ENCODE measurements around the gene FHL2.

FHL2 gene

DNA sequence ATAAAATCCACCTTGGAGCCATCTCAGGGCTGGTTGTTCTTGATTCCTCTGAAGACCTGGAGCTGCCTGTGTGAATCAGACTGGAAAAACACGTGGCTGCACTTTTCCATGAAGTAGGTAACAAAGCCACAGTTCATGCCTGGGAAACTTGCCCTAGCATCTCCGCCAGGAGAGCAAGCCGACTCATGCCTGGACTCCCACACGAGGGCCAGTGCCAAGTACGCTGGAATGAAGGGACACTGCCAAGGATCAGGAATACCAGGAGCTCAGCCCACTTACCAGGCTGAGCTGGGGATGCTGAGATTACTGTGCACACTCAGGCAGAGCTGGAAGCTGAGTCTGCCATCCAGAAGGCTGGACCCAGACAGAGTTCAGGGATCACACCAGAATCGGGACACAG, 10.9 kb upstream of the FHL2 start:
- peaks cover 7% of the 10 kb centered on the region for H3K4me1 Mint-ChIP-seq
- H3K36me3 Mint-ChIP-seq, result no peaks in the 10 kb centered on the region
- DNase-seq (ENCODE audit: low spot score in 2 of 2), result no peak
- no peaks in the 10 kb centered on the region for H3K9me3 Mint-ChIP-seq
- no peak for ATAC-seq
- H3K27ac Mint-ChIP-seq, result no peak overlapping the region
- H3K4me3 Mint-ChIP-seq, result no peak overlapping the region

- H3K9me3 Mint-ChIP-seq, result no peaks in the 10 kb centered on the region
- DNase-seq (ENCODE audit: low spot score in 2 of 2), result no peak
- no peak for ATAC-seq
- peaks cover 7% of the 10 kb centered on the region for H3K4me1 Mint-ChIP-seq
- no peak overlapping the region for H3K27ac Mint-ChIP-seq
- H3K36me3 Mint-ChIP-seq, result no peaks in the 10 kb centered on the region
- H3K4me3 Mint-ChIP-seq, result no peak overlapping the region
Observed at GRCh38 chr2:105407946-105408743, 9.3 kb upstream of the FHL2 start.

GRCh38 chr2:105406221-105406620, 7.4 kb upstream of the FHL2 start:
- ATAC-seq (no peak), DNase-seq (ENCODE audit: low spot score in 2 of 2) (no peak)
- no peak overlapping the region for H3K27ac Mint-ChIP-seq
- H3K4me1 Mint-ChIP-seq, result no peaks in the 10 kb centered on the region
- H3K4me3 Mint-ChIP-seq, result no peak overlapping the region
- no peaks in the 10 kb centered on the region for H3K9me3 Mint-ChIP-seq
- H3K36me3 Mint-ChIP-seq, result no peaks in the 10 kb centered on the region

DNA sequence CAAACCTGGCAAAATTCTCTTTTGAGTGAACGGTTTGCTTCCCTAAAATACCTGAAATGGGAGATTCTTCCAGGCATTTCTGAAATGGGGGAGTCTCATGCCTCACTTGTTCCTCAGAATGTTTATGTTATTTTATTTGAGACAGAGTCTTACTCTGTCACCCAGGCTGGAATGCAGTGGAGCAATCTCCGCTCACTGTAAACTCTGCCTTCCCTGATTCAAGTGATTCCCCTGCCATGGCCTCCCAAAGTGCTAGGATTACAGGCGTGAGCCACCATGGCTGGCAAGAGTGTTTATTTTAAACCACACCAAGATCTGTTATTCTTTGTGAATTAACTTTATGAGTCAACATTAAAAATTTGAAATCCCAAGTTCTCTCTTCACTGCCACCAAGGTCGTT, 6.4 kb upstream of the FHL2 start:
- Mint-ChIP-seq H3K9me3 (no peaks in the 10 kb centered on the region), H3K36me3 (no peaks in the 10 kb centered on the region), H3K4me3 (no peak overlapping the region), H3K27ac (no peak overlapping the region), H3K4me1 (no peaks in the 10 kb centered on the region)
- no peak for DNase-seq (ENCODE audit: low spot score in 2 of 2)
- ATAC-seq, result no peak

DNA sequence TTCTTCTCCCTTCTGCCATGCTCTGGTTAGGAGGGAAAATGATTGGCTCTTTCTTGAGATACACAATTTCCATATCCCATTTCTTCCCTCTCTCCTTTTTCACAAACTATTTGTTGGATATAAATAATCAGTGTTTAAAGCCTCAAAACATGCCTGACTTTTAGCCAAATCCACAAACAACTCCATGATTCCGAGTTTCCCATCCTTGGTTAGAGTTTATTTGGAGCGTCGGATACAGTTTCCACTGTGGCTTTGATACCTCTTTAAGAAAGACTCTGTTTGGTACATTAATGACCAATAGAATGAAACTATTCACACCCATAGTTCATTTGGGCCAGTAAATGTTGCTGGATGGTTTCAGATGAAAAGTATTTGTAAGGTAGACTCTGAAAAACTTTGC, 5.9 kb upstream of the FHL2 start:
- Mint-ChIP-seq H3K4me1 (no peaks in the 10 kb centered on the region), H3K4me3 (no peak overlapping the region), H3K27ac (no peak overlapping the region), H3K36me3 (no peaks in the 10 kb centered on the region), H3K9me3 (no peaks in the 10 kb centered on the region)
- no peak for DNase-seq (ENCODE audit: low spot score in 2 of 2)
- ATAC-seq, result no peak

GRCh38 chr2:105403783-105404698, 5.2 kb upstream of the FHL2 start:
- Mint-ChIP-seq H3K36me3 (no peaks in the 10 kb centered on the region), H3K27ac (no peak overlapping the region), H3K4me3 (no peak overlapping the region), H3K9me3 (no peaks in the 10 kb centered on the region), H3K4me1 (no peaks in the 10 kb centered on the region)
- ATAC-seq (no peak), DNase-seq (ENCODE audit: low spot score in 2 of 2) (no peak)

- ATAC-seq, result no peak
- Mint-ChIP-seq H3K9me3 (no peaks in the 10 kb centered on the region), H3K4me3 (no peak overlapping the region), H3K27ac (no peak overlapping the region), H3K36me3 (no peaks in the 10 kb centered on the region), H3K4me1 (peaks cover 6% of the 10 kb centered on the region)
- no peak for DNase-seq (ENCODE audit: low spot score in 2 of 2)
Observed at GRCh38 chr2:105403241-105403782, 4.5 kb upstream of the FHL2 start.

DNA sequence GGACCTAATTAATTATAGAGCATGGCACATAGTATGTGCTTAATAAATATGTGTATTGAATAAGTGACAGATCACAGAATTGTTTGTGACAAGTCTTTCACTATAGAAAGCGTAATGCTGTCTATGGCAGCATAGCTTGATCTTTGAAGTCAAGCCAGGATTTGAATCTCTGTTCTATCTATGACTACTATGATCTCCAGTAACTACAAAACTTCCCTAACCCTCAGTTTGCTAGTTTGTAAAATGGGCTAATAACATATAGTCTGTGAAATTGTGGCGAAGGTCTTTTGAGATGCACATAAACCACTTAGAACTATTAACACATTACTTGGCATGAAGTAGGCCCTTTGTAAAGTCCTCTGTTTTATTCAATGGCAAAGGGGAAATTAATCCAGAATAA, 4.0 kb upstream of the FHL2 start:
- no peak for ATAC-seq
- peaks cover 6% of the 10 kb centered on the region for H3K4me1 Mint-ChIP-seq
- DNase-seq (ENCODE audit: low spot score in 2 of 2), result no peak
- no peaks in the 10 kb centered on the region for H3K9me3 Mint-ChIP-seq
- H3K4me3 Mint-ChIP-seq, result no peak overlapping the region
- no peak overlapping the region for H3K27ac Mint-ChIP-seq
- no peaks in the 10 kb centered on the region for H3K36me3 Mint-ChIP-seq

DNA sequence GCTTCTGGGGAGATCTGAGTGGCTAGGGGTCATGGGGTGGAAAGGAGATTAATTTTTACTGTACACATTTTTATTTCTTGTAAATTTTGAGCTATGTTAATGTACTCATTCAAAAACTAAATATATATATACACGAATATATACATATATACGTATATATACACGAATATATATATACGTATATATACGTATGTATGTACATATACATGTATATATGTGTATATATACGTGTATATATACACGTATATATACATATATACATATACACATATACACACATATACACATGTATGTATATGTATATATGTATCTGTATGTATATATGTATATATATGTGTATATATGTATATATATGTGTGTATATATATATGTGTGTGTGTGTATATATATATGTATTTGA, 3.0 kb upstream of the FHL2 start:
- Mint-ChIP-seq H3K36me3 (no peaks in the 10 kb centered on the region), H3K9me3 (no peaks in the 10 kb centered on the region), H3K27ac (no peak overlapping the region), H3K4me3 (no peak overlapping the region), H3K4me1 (peaks cover 6% of the 10 kb centered on the region)
- DNase-seq (ENCODE audit: low spot score in 2 of 2) (no peak), ATAC-seq (no peak)

- DNase-seq (ENCODE audit: low spot score in 2 of 2), result no peak
- H3K27ac Mint-ChIP-seq, result no peak overlapping the region
- no peak for ATAC-seq
- H3K36me3 Mint-ChIP-seq, result no peaks in the 10 kb centered on the region
- no peak overlapping the region for H3K4me3 Mint-ChIP-seq
- H3K4me1 Mint-ChIP-seq, result peaks cover 6% of the 10 kb centered on the region
- no peaks in the 10 kb centered on the region for H3K9me3 Mint-ChIP-seq
Observed at GRCh38 chr2:105400138-105400540, 1.3 kb upstream of the FHL2 start.

DNA sequence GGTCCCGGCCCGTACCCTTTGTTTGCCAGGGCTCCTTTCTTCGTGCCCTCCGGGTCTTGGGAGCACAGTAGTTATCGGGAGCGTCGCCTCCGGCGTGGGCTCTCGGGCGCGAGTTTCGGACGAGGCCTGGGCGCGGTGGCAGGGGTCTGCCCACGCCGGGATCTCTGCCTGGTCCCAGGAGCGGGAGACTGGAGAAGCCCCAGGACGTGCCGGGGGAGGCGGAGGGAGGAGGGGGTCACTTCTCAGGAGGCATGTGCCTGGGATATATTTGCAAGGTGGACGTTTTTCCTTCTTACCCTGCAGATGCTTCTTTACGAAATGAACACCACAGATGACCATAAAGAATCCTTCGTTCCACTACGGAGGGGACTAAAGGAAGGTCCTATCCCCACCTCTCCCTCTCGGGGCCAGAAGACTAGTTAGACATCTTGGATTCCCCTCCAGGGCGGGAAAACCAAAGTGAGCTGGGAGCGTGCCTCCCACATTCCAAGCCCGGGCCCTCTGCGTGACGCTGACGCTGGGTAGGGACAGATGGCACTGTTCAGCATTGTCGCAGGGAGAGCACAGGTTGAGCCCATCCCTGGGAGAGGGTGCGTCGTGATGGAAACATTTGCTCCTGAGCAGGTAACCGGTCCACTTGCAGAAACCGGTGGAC, 483 bp upstream of the FHL2 start:
- ATAC-seq, result no peak
- DNase-seq (ENCODE audit: low spot score in 2 of 2), result no peak
- Mint-ChIP-seq H3K27ac (no peak overlapping the region), H3K4me3 (peak overlapping the region; percentile 65), H3K36me3 (no peaks in the 10 kb centered on the region), H3K9me3 (no peaks in the 10 kb centered on the region), H3K4me1 (peaks cover 6% of the 10 kb centered on the region)

GRCh38 chr2:105397953-105398335, 907 bp downstream of the FHL2 start:
- Mint-ChIP-seq H3K4me3 (peak overlapping the region; percentile 65), H3K27ac (no peak overlapping the region), H3K9me3 (no peaks in the 10 kb centered on the region), H3K36me3 (no peaks in the 10 kb centered on the region), H3K4me1 (peaks cover 6% of the 10 kb centered on the region)
- ATAC-seq (no peak), DNase-seq (ENCODE audit: low spot score in 2 of 2) (no peak)

DNA sequence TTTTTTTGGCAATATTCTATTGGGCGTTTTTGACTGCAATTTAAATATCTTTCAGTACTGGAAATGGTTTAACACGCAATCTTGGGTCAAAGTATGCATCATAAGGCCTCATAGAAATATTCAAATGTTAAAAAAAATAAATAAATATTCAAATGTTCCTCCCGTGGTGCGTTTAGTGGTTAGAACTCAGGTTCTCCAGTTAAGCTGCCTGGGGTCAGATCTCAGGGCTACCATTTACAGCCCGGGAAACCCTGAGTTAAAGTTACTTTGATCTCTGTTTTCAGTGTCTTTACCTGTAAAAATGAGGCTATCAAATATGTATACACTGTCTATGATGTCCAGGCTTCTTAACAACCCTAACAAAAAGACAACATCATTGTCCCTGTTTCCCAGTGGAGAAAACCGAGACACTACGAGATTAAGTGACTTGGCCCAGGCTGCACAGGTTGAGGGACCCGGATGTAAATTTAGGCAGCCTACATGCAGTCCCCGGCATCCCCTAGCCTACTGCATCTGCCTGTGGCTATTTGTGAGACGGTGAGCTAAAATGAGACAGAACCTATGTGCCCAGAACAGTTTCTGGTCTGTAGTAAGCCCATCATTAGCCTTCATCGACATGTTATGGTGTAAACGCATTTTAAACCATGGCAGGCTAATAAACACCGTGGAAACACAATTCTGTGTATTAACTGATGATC, 1.7 kb downstream of the FHL2 start:
- no peak overlapping the region for H3K27ac Mint-ChIP-seq
- no peak for ATAC-seq
- H3K4me3 Mint-ChIP-seq, result no peak overlapping the region
- DNase-seq (ENCODE audit: low spot score in 2 of 2), result no peak
- H3K36me3 Mint-ChIP-seq, result no peaks in the 10 kb centered on the region
- no peaks in the 10 kb centered on the region for H3K9me3 Mint-ChIP-seq
- H3K4me1 Mint-ChIP-seq, result peaks cover 6% of the 10 kb centered on the region

- peaks cover 6% of the 10 kb centered on the region for H3K4me1 Mint-ChIP-seq
- no peaks in the 10 kb centered on the region for H3K36me3 Mint-ChIP-seq
- H3K27ac Mint-ChIP-seq, result no peak overlapping the region
- peak; percentile 84 for ATAC-seq
- no peak overlapping the region for H3K4me3 Mint-ChIP-seq
- H3K9me3 Mint-ChIP-seq, result no peaks in the 10 kb centered on the region
- no peak for DNase-seq (ENCODE audit: low spot score in 2 of 2)
Observed at GRCh38 chr2:105396254-105397024, 2.4 kb downstream of the FHL2 start.

Data from stimulated activated effector memory CD8-positive, alpha-beta T cell treated with anti-CD3 and anti-CD28 coated beads, Interleukin-12 subunit alpha, Interleukin-12 subunit beta, amount 100 ng/mL, for 72 hours (primary cell).